SK-N-SH (cell line): ENCODE data around the gene GGCT. TPM values are rescaled to one million over a fixed set of nuclear protein-coding genes. Genes with fewer than 3 reads are reported as not detected.
"Not testable (repeated sequence)": the region's sequence is repeated elsewhere in the genome, so short reads cannot be mapped to it uniquely, and the experiment has no call there.

Experiments
- CTCF ChIA-PET: fragments of 300-600, 350-600 bp; formaldehyde crosslinking; extraction: SDS; loops from one replicate; lab custom pipeline; 2021; lab: Yijun Ruan, JAX
- POLR2A ChIA-PET: fragments of 350-600 bp; sonication (Branson Sonifier 250); formaldehyde crosslinking; extraction: SDS; loops from one replicate; lab custom pipeline; 2020; ENCODE audit warnings: antibody characterized with exemption, inconsistent platforms; lab: Yijun Ruan, JAX
- DNase-seq: peaks from one replicate; pipeline ENCODE4 v3.0.0; 2012
- H2AFZ ChIP-seq: fragments of 200-600 bp; sonication (generic); 2 replicates; pipeline ENCODE4 v1.8.1; 2016; ENCODE audit warnings: antibody characterized with exemption, mild to moderate bottlenecking, low read depth
- H3F3A ChIP-seq: fragments of 200-600 bp; sonication (generic); replicated peaks from 2 replicates; pipeline ENCODE3; 2016; ENCODE audit warnings: antibody characterized with exemption, mild to moderate bottlenecking; ENCODE audit not compliant: insufficient read depth
- H3K27ac ChIP-seq, 2 experiments: fragments of 200-500 bp in 1 of 2; fragments of 200-600 bp in 1 of 2; sonication (Bioruptor generic) in 1 of 2; sonication (generic), shearing (Covaris generic) in 1 of 2; 2 replicates each; pipeline versions ENCODE4 v1.5.1 to v1.6.1; 2014 to 2016; ENCODE audit warnings: low read depth in 2 of 2, inconsistent platforms in 1 of 2, low read length in 1 of 2, mild to moderate bottlenecking in 1 of 2, mixed read lengths in 1 of 2
- H3K27me3 ChIP-seq: fragments of 200-600 bp; sonication (generic), shearing (Covaris generic); 2 replicates; pipeline ENCODE4 v1.6.1; 2016; ENCODE audit warnings: mixed run types; ENCODE audit not compliant: insufficient read depth
- H3K36me3 ChIP-seq, 2 experiments: fragments of 200-500 bp in 1 of 2; fragments of 200-600 bp in 1 of 2; sonication (Bioruptor generic) in 1 of 2; sonication (generic) in 1 of 2; replicated peaks in 1 of 2; 2 replicates each; pipeline versions ENCODE3 to v1.5.1; 2014 to 2016; ENCODE audit warnings: low read length in 1 of 2, mild to moderate bottlenecking in 1 of 2; ENCODE audit not compliant: insufficient read depth in 2 of 2, control insufficient read depth in 1 of 2
- H3K4me1 ChIP-seq, 2 experiments: fragments of 200-500 bp in 1 of 2; fragments of 200-600 bp in 1 of 2; sonication (Bioruptor generic) in 1 of 2; sonication (generic), shearing (Covaris generic) in 1 of 2; 2 replicates each; pipeline versions ENCODE4 v1.5.1 to v1.6.1; 2014 to 2016; ENCODE audit warnings: low read depth in 1 of 2, low read length in 1 of 2, mixed run types in 1 of 2; ENCODE audit not compliant: insufficient read depth in 2 of 2, control insufficient read depth in 1 of 2
- H3K4me2 ChIP-seq: fragments of 200-600 bp; sonication (generic), shearing (Covaris generic); 2 replicates; pipeline ENCODE4 v1.6.1; 2017; ENCODE audit warnings: mixed run types
- H3K4me3 ChIP-seq, 2 experiments: fragments of 200-500 bp in 1 of 2; fragments of 200-600 bp in 1 of 2; sonication (Bioruptor generic) in 1 of 2; sonication (generic), shearing (Covaris generic) in 1 of 2; 2 replicates each; pipeline versions ENCODE4 v1.5.1 to v1.8.1; 2014 to 2016; ENCODE audit warnings: low read depth in 2 of 2, inconsistent platforms in 1 of 2, low read length in 1 of 2, mild to moderate bottlenecking in 1 of 2, mixed read lengths in 1 of 2, moderate library complexity in 1 of 2
- H3K79me2 ChIP-seq: fragments of 200-600 bp; sonication (generic); 2 replicates; pipeline ENCODE4 v1.8.1; 2017; ENCODE audit warnings: mild to moderate bottlenecking; ENCODE audit not compliant: insufficient read depth
- H3K9ac ChIP-seq: fragments of 200-600 bp; sonication (generic); 2 replicates; pipeline ENCODE4 v1.6.1; 2017; ENCODE audit warnings: mixed run types
- H3K9me2 ChIP-seq: fragments of 200-600 bp; sonication (generic); 2 replicates; pipeline ENCODE4 v1.6.1; 2017; ENCODE audit warnings: mixed run types
- H3K9me3 ChIP-seq: fragments of 200-600 bp; sonication (generic); 2 replicates; pipeline ENCODE4 v1.6.1; 2017; ENCODE audit warnings: mixed run types, mild to moderate bottlenecking, moderate library complexity
- H4K20me1 ChIP-seq: fragments of 200-600 bp; sonication (generic); 2 replicates; pipeline ENCODE4 v1.6.1; 2017; ENCODE audit warnings: mild to moderate bottlenecking, mixed run types; ENCODE audit not compliant: insufficient read depth
- CTCF ChIP-seq: fragments of 200-600 bp; sonication (generic); IDR thresholded peaks from 2 replicates; pipeline ENCODE4 v1.6.1; 2017; ENCODE audit warnings: antibody characterized with exemption, mild to moderate bottlenecking, moderate library complexity
- GATA2 ChIP-seq: sonication (generic); formaldehyde crosslinking; IDR thresholded peaks from 2 replicates; pipeline ENCODE4 v1.5.0; 2020; ENCODE audit warnings: mild to moderate bottlenecking, missing genetic modification reagents
- NFIC ChIP-seq: IDR thresholded peaks from 2 replicates; pipeline ENCODE4 v1.4.0; 2012; ENCODE audit warnings: borderline replicate concordance
- RCOR1 ChIP-seq: fragments of 150-350 bp; IDR thresholded peaks from 2 replicates; pipeline ENCODE4 v1.6.1; 2017; ENCODE audit warnings: antibody characterized with exemption, low read length
- REST ChIP-seq: IDR thresholded peaks from 2 replicates; pipeline ENCODE4 v1.6.1; 2012; ENCODE audit warnings: mild to moderate bottlenecking, low read depth, low read length, moderate library complexity
- SIN3A ChIP-seq: IDR thresholded peaks from 2 replicates; pipeline ENCODE4 v1.6.1; 2012; ENCODE audit warnings: low read depth, mild to moderate bottlenecking, low read length, moderate library complexity, borderline replicate concordance
- WGBS: methylation state at CpG from one replicate; pipeline ENCODE4 v1.1.6; 2017; ENCODE audit warnings: low lambda C conversion rate; 5-methylcytosine and 5-hydroxymethylcytosine counted together
- polyA plus RNA-seq, 3 experiments: library from polyadenylated mRNA; depleted of rRNA; stranded (reverse); fragments of >200 nt; gene quantifications; 2 replicates each; pipeline ENCODE4 v1.2.3, GENCODE V29; 2012

The GGCT gene
- polyA plus RNA-seq, 1 of the 3 experiments (the other 2 are of a cell fraction) = 20.8 TPM

DNA sequence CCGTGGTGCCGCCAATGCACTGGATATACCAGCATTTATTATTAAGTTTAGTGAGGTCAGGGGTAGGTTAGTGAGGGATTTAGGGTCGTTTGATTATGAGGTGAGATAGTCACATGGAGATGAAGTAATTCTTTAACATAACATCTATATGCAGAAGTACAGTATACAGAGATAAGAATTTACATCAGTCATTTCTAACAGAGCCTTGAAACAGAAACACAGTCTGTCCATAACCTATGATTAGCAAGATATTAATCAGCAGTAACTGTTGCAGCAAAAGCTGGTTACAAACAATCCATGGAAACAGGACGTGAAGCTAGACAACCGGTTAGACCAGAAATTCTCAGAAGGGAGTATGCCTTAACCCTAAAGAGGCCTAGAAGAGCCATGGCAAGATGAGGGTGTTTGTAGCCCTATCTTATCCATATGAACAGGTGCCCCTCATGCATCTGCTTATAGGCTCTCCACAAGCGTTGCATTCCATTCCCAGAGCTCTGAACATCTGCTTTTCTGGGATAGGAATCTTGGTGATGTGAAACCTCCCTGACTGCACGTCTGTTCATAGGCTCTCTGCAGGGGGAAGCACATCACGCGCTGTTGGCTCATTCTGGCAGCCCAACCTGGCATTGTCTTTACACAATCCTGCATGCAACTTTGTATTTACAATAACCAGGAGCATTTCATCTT lies 4.7 kb upstream of the GGCT start:
- H3F3A ChIP-seq, H2AFZ ChIP-seq, DNase-seq, POLR2A ChIA-PET, H3K79me2 ChIP-seq, H3K4me2 ChIP-seq, H3K9me3 ChIP-seq, H3K4me3 ChIP-seq, H4K20me1 ChIP-seq, H3K36me3 ChIP-seq, H3K27me3 ChIP-seq, H3K9ac ChIP-seq, H3K9me2 ChIP-seq: not testable (repeated sequence)
- WGBS = 52% methylated on average over 9 of the region's 9 CpGs
- CTCF ChIA-PET = interaction anchor here (2.4 to 4.8 kb wide), 3 partner anchors 10 to 54 kb away, joined by 10 to 55 read pairs (median 27); no protein-coding TSS in a partner anchor
- TF ChIP-seq GATA2 (CRISPR knock-in tag) = peak; percentile 24; the same call in 1 of the 2 replicates
- peaks cover 0 to 12% of the 10 kb centered on the region in 2 experiments; a peak in 2 of 4 replicates for H3K4me1 ChIP-seq
- H3K27ac ChIP-seq = peak overlapping the region in 1 of 2 experiments; percentile 67; a peak in 1 of 4 replicates

DNA sequence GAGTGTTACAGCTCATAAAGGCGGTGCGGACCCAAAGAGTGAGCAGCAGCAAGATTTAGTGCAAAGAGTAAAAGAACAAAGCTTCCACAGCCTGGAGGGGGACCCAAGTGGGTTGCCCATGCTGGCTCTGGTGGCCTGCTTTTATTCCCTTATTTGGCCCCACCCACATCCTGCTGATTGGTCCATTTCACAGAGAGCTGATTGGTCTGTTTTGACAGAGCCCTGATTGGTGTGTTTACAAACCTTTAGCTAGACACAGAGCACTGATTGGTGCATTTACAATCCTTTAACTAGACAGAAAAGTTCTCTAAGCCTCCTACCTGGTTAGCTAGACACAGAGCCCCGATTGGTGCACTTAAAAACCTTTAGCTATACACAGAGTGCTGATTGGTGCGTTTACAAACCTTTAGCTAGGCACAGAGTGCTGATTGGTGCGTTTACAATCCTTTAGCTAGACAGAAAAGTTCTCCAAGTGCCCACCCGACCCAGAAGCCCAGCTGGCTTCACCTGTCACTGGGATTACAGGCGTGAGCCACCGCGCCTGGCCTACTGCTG lies 2.8 kb upstream of the GGCT start:
- CTCF ChIA-PET = interaction anchor here (1.0 kb wide), 2 partner anchors 57 to 231 kb away, joined by 3 to 4 read pairs; no protein-coding TSS in a partner anchor
- POLR2A ChIA-PET = interaction anchor here (0.6 to 0.8 kb wide), 2 partner anchors 29 to 298 kb away, joined by 3 read pairs; partner anchors contain the start of gene NOD1

GRCh38 chr7:30505174-30505697 lies 607 bp upstream of the GGCT start:
- peaks cover 42% of the 10 kb centered on the region for H3K79me2 ChIP-seq
- H3F3A ChIP-seq = no peaks in the 10 kb centered on the region
- H2AFZ ChIP-seq = peak overlapping the region; percentile 90
- 0 out of 2 replicates have a peak, but pooled peaks have one; percentile 4 for TF ChIP-seq REST
- 0 out of 2 replicates have a peak, but pooled peaks have one; percentile 8 for TF ChIP-seq CTCF
- no peak for TF ChIP-seq NFIC
- TF ChIP-seq SIN3A = no peak
- 0 out of 2 replicates have a peak, but pooled peaks have one; percentile 0 for TF ChIP-seq RCOR1
- ChIA-PET CTCF (interaction anchor here (0.7 to 2.3 kb wide), 6 partner anchors 57 to 229 kb away, joined by 3 to 11 read pairs (median 5); no protein-coding TSS in a partner anchor), POLR2A (no interaction called here)
- peak overlapping the region; percentile 51 to 93 for H3K27ac ChIP-seq
- no peak for DNase-seq
- peaks cover 0 to 20% of the 10 kb centered on the region in 2 experiments; a peak in 2 of 4 replicates for H3K4me1 ChIP-seq
- H3K4me2 ChIP-seq = peak overlapping the region; percentile 96
- peak overlapping the region; percentile 76 for H3K9ac ChIP-seq
- no peaks in the 10 kb centered on the region for H3K27me3 ChIP-seq
- peaks cover 3 to 11% of the 10 kb centered on the region in 2 experiments for H3K36me3 ChIP-seq
- 7% methylated on average over 18 of the region's 19 CpGs for WGBS
- no peaks in the 10 kb centered on the region for H3K9me3 ChIP-seq
- H3K4me3 ChIP-seq = peak overlapping the region; percentile 94 to 98
- H3K9me2 ChIP-seq = no peaks in the 10 kb centered on the region
- no peaks in the 10 kb centered on the region for H4K20me1 ChIP-seq

More for the DNA sequence above, 2.8 kb upstream of the GGCT start:
- H3K9ac ChIP-seq, H3K27me3 ChIP-seq, H4K20me1 ChIP-seq, H3K36me3 ChIP-seq, H3K4me3 ChIP-seq, H3K4me2 ChIP-seq, H3K9me3 ChIP-seq, H3K27ac ChIP-seq, H3K9me2 ChIP-seq, H3F3A ChIP-seq, H2AFZ ChIP-seq, DNase-seq: not testable (repeated sequence)
- H3K79me2 ChIP-seq = peaks cover 21% of the 10 kb centered on the region
- WGBS = 86% methylated on average over 9 of the region's 9 CpGs
- H3K4me1 ChIP-seq = peaks cover 0 to 22% of the 10 kb centered on the region in 2 experiments; a peak in 2 of 4 replicates
